ENCODE measurements around the gene REEP5. TPM values are rescaled to one million over a fixed set of nuclear protein-coding genes. Genes with fewer than 3 reads are reported as not detected.

Gene REEP5
- total and polyA plus RNA-seq, 9 of the 15 experiments (the other 6 are each of a cell fraction or from before 2014, with no cell fraction given), result 14.7 to 102 (median 36.0) TPM

DNA sequence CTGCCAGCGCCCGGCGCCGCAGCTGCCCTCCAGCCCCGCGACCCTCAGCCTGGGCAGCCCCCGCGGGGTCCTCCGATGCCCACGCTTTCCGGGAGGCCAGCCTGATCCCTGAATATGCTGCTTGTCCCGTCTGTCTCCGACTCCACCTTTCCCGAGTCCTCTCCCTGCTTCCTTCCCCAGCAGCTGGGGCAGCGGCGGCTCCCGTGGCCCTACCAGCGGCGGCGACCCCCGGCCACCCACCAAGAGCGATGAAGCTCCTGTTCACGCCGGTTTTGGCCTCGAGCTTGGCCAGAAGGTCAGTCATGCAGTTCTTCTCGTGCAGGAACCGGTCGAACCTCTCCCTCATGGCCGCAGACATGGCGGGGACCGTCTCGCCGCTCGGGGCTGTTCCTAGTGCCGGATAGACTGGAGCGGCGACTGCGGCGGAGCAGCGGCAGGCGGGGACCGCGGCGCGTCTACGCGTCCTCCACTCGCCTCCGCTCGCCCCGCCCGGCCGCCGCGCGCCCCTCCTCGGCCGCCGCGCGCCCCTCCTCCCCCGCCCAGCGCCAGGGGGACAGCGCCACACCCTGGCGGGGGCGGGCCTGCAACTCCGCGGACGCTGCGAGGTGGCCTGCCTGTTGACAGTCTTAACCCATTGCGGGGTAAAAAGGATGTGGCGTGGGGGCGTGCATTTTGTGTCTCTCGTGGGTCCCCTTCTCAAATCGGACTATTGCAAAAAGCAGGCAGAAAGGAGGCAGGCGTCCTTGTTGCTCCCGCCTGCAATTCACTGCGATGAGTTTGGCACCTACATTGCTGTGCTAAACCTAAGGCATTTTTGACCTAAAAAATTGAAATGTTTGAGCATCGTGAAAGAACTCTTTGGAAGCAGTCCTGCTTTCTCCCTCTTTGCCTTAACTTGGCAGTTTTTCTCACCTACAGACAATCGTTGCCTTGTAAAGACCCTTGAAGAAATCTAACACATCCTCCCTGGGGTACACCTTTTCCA, at the start of gene REEP5 (continued):
- TF ChIP-seq, protein P1, sequence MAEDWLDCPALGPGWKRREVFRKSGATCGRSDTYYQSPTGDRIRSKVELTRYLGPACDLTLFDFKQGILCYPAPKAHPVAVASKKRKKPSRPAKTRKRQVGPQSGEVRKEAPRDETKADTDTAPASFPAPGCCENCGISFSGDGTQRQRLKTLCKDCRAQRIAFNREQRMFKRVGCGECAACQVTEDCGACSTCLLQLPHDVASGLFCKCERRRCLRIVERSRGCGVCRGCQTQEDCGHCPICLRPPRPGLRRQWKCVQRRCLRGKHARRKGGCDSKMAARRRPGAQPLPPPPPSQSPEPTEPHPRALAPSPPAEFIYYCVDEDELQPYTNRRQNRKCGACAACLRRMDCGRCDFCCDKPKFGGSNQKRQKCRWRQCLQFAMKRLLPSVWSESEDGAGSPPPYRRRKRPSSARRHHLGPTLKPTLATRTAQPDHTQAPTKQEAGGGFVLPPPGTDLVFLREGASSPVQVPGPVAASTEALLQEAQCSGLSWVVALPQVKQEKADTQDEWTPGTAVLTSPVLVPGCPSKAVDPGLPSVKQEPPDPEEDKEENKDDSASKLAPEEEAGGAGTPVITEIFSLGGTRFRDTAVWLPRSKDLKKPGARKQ (CRISPR knock-in tag; IDR thresholded peaks at IDR 0.05), result no peak
- TF ChIP-seq MEIS2 (IDR thresholded peaks at IDR 0.05; ENCODE audit: partially characterized antibody), result peak; percentile 19
- TF ChIP-seq FOXK2 (conservative IDR thresholded peaks at IDR 0.05 in 1 of 2, IDR thresholded peaks at IDR 0.05 in 1 of 2; ENCODE audit: low read depth in 2 of 2), result peak; percentile 64 to 67
- TF ChIP-seq, protein P2, sequence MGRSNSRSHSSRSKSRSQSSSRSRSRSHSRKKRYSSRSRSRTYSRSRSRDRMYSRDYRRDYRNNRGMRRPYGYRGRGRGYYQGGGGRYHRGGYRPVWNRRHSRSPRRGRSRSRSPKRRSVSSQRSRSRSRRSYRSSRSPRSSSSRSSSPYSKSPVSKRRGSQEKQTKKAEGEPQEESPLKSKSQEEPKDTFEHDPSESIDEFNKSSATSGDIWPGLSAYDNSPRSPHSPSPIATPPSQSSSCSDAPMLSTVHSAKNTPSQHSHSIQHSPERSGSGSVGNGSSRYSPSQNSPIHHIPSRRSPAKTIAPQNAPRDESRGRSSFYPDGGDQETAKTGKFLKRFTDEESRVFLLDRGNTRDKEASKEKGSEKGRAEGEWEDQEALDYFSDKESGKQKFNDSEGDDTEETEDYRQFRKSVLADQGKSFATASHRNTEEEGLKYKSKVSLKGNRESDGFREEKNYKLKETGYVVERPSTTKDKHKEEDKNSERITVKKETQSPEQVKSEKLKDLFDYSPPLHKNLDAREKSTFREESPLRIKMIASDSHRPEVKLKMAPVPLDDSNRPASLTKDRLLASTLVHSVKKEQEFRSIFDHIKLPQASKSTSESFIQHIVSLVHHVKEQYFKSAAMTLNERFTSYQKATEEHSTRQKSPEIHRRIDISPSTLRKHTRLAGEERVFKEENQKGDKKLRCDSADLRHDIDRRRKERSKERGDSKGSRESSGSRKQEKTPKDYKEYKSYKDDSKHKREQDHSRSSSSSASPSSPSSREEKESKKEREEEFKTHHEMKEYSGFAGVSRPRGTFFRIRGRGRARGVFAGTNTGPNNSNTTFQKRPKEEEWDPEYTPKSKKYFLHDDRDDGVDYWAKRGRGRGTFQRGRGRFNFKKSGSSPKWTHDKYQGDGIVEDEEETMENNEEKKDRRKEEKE (IDR thresholded peaks at IDR 0.05; ENCODE audit: borderline replicate concordance in 1 of 2, control insufficient read depth in 1 of 2, low read depth in 2 of 2, low read length in 1 of 2), result no peak
- no peak for TF ChIP-seq SMARCE1 (IDR thresholded peaks at IDR 0.05)
- TF ChIP-seq NFXL1 (CRISPR knock-in tag; IDR thresholded peaks at IDR 0.05), result no peak
- no peak for TF ChIP-seq SRSF9 (IDR thresholded peaks at IDR 0.05; ENCODE audit: borderline replicate concordance, low read depth, low read length)
- TF ChIP-seq, protein P3, sequence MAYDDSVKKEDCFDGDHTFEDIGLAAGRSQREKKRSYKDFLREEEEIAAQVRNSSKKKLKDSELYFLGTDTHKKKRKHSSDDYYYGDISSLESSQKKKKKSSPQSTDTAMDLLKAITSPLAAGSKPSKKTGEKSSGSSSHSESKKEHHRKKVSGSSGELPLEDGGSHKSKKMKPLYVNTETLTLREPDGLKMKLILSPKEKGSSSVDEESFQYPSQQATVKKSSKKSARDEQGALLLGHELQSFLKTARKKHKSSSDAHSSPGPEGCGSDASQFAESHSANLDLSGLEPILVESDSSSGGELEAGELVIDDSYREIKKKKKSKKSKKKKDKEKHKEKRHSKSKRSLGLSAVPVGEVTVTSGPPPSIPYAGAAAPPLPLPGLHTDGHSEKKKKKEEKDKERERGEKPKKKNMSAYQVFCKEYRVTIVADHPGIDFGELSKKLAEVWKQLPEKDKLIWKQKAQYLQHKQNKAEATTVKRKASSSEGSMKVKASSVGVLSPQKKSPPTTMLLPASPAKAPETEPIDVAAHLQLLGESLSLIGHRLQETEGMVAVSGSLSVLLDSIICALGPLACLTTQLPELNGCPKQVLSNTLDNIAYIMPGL (CRISPR knock-in tag; IDR thresholded peaks at IDR 0.05), result peak; percentile 79; the same call in 1 of the 2 replicates
- TF ChIP-seq DDX20 (tag; IDR thresholded peaks at IDR 0.05; ENCODE audit: low read depth), result no peak
- no peak for TF ChIP-seq ZNF431 (CRISPR knock-in tag; IDR thresholded peaks at IDR 0.05)
- no peak for TF ChIP-seq ZKSCAN1 (IDR thresholded peaks at IDR 0.05; ENCODE audit: low read depth, low read length)
- TF ChIP-seq, protein P4, sequence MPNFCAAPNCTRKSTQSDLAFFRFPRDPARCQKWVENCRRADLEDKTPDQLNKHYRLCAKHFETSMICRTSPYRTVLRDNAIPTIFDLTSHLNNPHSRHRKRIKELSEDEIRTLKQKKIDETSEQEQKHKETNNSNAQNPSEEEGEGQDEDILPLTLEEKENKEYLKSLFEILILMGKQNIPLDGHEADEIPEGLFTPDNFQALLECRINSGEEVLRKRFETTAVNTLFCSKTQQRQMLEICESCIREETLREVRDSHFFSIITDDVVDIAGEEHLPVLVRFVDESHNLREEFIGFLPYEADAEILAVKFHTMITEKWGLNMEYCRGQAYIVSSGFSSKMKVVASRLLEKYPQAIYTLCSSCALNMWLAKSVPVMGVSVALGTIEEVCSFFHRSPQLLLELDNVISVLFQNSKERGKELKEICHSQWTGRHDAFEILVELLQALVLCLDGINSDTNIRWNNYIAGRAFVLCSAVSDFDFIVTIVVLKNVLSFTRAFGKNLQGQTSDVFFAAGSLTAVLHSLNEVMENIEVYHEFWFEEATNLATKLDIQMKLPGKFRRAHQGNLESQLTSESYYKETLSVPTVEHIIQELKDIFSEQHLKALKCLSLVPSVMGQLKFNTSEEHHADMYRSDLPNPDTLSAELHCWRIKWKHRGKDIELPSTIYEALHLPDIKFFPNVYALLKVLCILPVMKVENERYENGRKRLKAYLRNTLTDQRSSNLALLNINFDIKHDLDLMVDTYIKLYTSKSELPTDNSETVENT (CRISPR knock-in tag; IDR thresholded peaks at IDR 0.05), result peak; percentile 69
- TF ChIP-seq ARNT (IDR thresholded peaks at IDR 0.05), result no peak
- TF ChIP-seq CBX2 (IDR thresholded peaks at IDR 0.05; ENCODE audit: insufficient read depth, low read length, poor library complexity, severe bottlenecking), result no peak
- no peak for TF ChIP-seq ZNF696 (CRISPR knock-in tag; conservative IDR thresholded peaks at IDR 0.05)
- TF ChIP-seq NR2F6 (CRISPR knock-in tag; IDR thresholded peaks at IDR 0.05), result no peak
